H1 (cell line): ENCODE data around the gene OR6B2. TPM values are rescaled to one million over a fixed set of nuclear protein-coding genes. Genes with fewer than 3 reads are reported as not detected.

Source experiments
- CHD7 ChIP-seq: fragments of 300-600 bp; sonication (generic); IDR thresholded peaks from 2 replicates; pipeline ENCODE4 v1.7.1; 2012; ENCODE audit warnings: low read length, moderate library complexity, mild to moderate bottlenecking, inconsistent platforms; ENCODE audit not compliant: insufficient replicate concordance
- EP300 ChIP-seq, 2 experiments: IDR thresholded peaks; 1 replicate in 1 of 2; 2 replicates in 1 of 2; pipeline ENCODE4 v1.6.1; 2011 to 2012; ENCODE audit warnings: low read depth in 2 of 2, low read length in 2 of 2, mild to moderate bottlenecking in 2 of 2, borderline replicate concordance in 1 of 2, inconsistent platforms in 1 of 2, moderate library complexity in 1 of 2
- JUND ChIP-seq: IDR thresholded peaks from 2 replicates; pipeline ENCODE4 v1.6.1; 2011; ENCODE audit warnings: mild to moderate bottlenecking, improper control_type of control experiment, low read length
- KDM1A ChIP-seq: fragments of 200-600, 300-600 bp; sonication (generic); IDR thresholded peaks from 2 replicates; pipeline ENCODE4 v1.7.1; 2016; ENCODE audit warnings: mild to moderate bottlenecking, low read length, borderline replicate concordance
- SAP30 ChIP-seq: fragments of 300-600 bp; sonication (generic); IDR thresholded peaks from 2 replicates; pipeline ENCODE4 v1.7.1; 2012; ENCODE audit warnings: low read length, moderate library complexity, mild to moderate bottlenecking, inconsistent platforms; ENCODE audit not compliant: insufficient read depth, insufficient replicate concordance
- SIN3A ChIP-seq, 2 experiments: IDR thresholded peaks in 1 of 2; conservative IDR thresholded peaks in 1 of 2; 2 replicates each; pipeline ENCODE4 v1.6.1; 2011 to 2012; ENCODE audit warnings: low read length in 2 of 2, improper control_type of control experiment in 1 of 2, low read depth in 1 of 2, mild to moderate bottlenecking in 1 of 2
- SIRT6 ChIP-seq: IDR thresholded peaks from one replicate; pipeline ENCODE4 v1.7.1; 2012; ENCODE audit warnings: low read length, inconsistent platforms
- SRF ChIP-seq: IDR thresholded peaks from 2 replicates; pipeline ENCODE4 v1.6.1; 2011; ENCODE audit warnings: mild to moderate bottlenecking, low read depth, low read length, moderate library complexity
- TAF1 ChIP-seq: IDR thresholded peaks from 2 replicates; pipeline ENCODE4 v1.6.1; 2011; ENCODE audit warnings: mild to moderate bottlenecking, low read depth, low read length
- TBP ChIP-seq: IDR thresholded peaks from 2 replicates; pipeline ENCODE4 v1.6.1; 2011; ENCODE audit warnings: low read depth, low read length, improper control_type of control experiment
- YY1 ChIP-seq: IDR thresholded peaks from 2 replicates; pipeline ENCODE4 v1.6.1; 2011; ENCODE audit warnings: low read depth, mild to moderate bottlenecking, low read length
- polyA plus RNA-seq, 7 experiments: library from polyadenylated mRNA; depleted of rRNA in 3 of 7; stranded (reverse) in 5 of 7; unstranded in 2 of 7; fragments of >200 nt in 5 of 7; fragments of 200-250 nt in 2 of 7; gene quantifications; 1 replicate in 5 of 7; 2 replicates in 1 of 7; 4 replicates in 1 of 7; pipeline versions ENCODE4 v1.2.1 to v1.2.3, GENCODE V29; 2011 to 2013; ENCODE audit warnings: missing spikeins in 2 of 7, mixed read lengths in 2 of 7
- total RNA-seq: library from RNA; stranded (reverse); fragmentation: NEBNext Ultra II Directional; extraction: Animal tissue kit (Norgen Biotek cat#: 25700); gene quantifications from 2 replicates; pipeline ENCODE4 v1.2.1, GENCODE V29; 2021

The OR6B2 gene
- total and polyA plus RNA-seq, 2 of the 8 experiments (the other 6 are each of a cell fraction or from before 2014, with no cell fraction given), result not detected

GRCh38 chr2:240051697-240052096 lies 21.5 kb upstream of the OR6B2 start (continued):
- TF ChIP-seq CHD7, result no peak
- TF ChIP-seq EP300 (IDR thresholded peaks at IDR 0.05; ENCODE audit: borderline replicate concordance in 1 of 2, low read depth in 2 of 2, low read length in 2 of 2), result no peak
- no peak for TF ChIP-seq SIRT6
- no peak for TF ChIP-seq SAP30
- TF ChIP-seq TAF1, result no peak
- no peak for TF ChIP-seq YY1
- no peak for TF ChIP-seq KDM1A
- no peak for TF ChIP-seq SRF
- TF ChIP-seq JUND, result no peak
- no peak for TF ChIP-seq TBP
- no peak for TF ChIP-seq SIN3A (conservative IDR thresholded peaks at IDR 0.05 in 1 of 2, IDR thresholded peaks at IDR 0.05 in 1 of 2; ENCODE audit: low read depth in 1 of 2, low read length in 2 of 2)
